HG03439 (cell line): ENCODE results near the gene EMILIN3.

ENCODE experiments used
- ATAC-seq: cut with Tn5 transposase; IDR thresholded peaks from one replicate; pipeline ENCODE4 v1.9.1; 2021; ENCODE audit warnings: mild to moderate bottlenecking, moderate library complexity; ENCODE audit not compliant: unreplicated experiment

EMILIN3 gene

GRCh38 chr20:41366546-41367392, at the start of gene EMILIN3:
Gene EMILIN3 (minus strand): TSS chr20:41366818. CDS start chr20:41366634, 184 bp downstream.
- no peak for ATAC-seq

- ATAC-seq: no peak
These were observed 48.6 kb upstream of the EMILIN3 start for GRCh38 chr20:41415191-41415590.

- ATAC-seq: no peak
These were observed 46.6 kb upstream of the EMILIN3 start for GRCh38 chr20:41413169-41413568.

- no peak for ATAC-seq
These were observed 45.9 kb upstream of the EMILIN3 start for GRCh38 chr20:41412324-41413120.

- no peak for ATAC-seq
These were observed 44.8 kb upstream of the EMILIN3 start for GRCh38 chr20:41411391-41411847.

- ATAC-seq: no peak
These were observed 42.4 kb upstream of the EMILIN3 start for GRCh38 chr20:41408986-41409385.

GRCh38 chr20:41408156-41408794, 41.7 kb upstream of the EMILIN3 start:
- peak; percentile 66 for ATAC-seq

GRCh38 chr20:41407607-41408006, 41.0 kb upstream of the EMILIN3 start:
- no peak for ATAC-seq

- ATAC-seq: no peak
These were observed 40.4 kb upstream of the EMILIN3 start for GRCh38 chr20:41406896-41407444.

GRCh38 chr20:41406353-41406752, 39.7 kb upstream of the EMILIN3 start:
- no peak for ATAC-seq

GRCh38 chr20:41405436-41405835, 38.8 kb upstream of the EMILIN3 start:
- no peak for ATAC-seq

- no peak for ATAC-seq
These were observed 37.0 kb upstream of the EMILIN3 start for GRCh38 chr20:41403604-41404003.

- ATAC-seq: no peak
These were observed 31.8 kb upstream of the EMILIN3 start for GRCh38 chr20:41398408-41398807.

- ATAC-seq: no peak
These were observed 29.3 kb upstream of the EMILIN3 start for GRCh38 chr20:41395667-41396664.

- ATAC-seq: no peak
These were observed 28.5 kb upstream of the EMILIN3 start for GRCh38 chr20:41394931-41395666.

- no peak for ATAC-seq
These were observed 27.5 kb upstream of the EMILIN3 start for GRCh38 chr20:41394081-41394480.

GRCh38 chr20:41393705-41394066, 27.1 kb upstream of the EMILIN3 start:
- ATAC-seq: no peak

- no peak for ATAC-seq
These were observed 26.5 kb upstream of the EMILIN3 start for GRCh38 chr20:41392871-41393704.
